ENCODE measurements around the gene SACM1L. TPM values are rescaled to one million over a fixed set of nuclear protein-coding genes. Genes with fewer than 3 reads are reported as not detected.
"Not testable (repeated sequence)": the region's sequence is repeated elsewhere in the genome, so short reads cannot be mapped to it uniquely, and the experiment has no call there.

The SACM1L gene
- total and polyA plus RNA-seq, 4 donors: 50.3 to 77.6 (median 57.8) TPM

DNA sequence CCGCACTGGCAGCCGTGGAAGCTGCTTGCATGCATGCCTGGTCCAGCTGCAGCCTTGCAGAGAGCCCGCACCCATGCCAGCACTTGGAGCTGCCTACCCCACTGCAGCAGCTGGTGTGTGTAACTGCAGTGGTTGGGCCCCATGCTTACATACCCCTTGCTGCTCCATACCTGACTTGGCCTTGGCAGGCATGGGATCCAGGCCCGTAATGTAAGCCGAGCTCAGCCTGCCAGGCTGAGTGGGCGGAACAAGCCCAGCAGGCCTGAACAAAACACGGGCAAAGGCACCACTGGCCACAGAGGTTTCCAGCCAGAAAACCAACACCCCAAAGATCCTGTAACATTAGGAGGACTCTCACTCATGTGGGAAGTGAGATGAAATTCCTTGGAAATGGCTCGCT lies 58.9 kb downstream of the SACM1L start:
- 88% methylated on average over 5 of the region's 8 CpGs for WGBS (ENCODE audit: insufficient coverage)
- Histone ChIP-seq H3K4me3 (ENCODE audit: low read depth, low read length) (no peak overlapping the region), H3K27ac (ENCODE audit: low read depth, low read length) (no peak overlapping the region), H3K4me1 (ENCODE audit: control insufficient read depth, insufficient read depth, low read length) (peaks cover 7% of the 10 kb centered on the region), H3K9me3 (ENCODE audit: control insufficient read depth, insufficient read depth, low read length) (no peaks in the 10 kb centered on the region), H3K27me3 (ENCODE audit: control insufficient read depth, insufficient read depth, low read length) (no peaks in the 10 kb centered on the region), H3K36me3 (ENCODE audit: control insufficient read depth, insufficient read depth, low read length) (peaks cover 28% of the 10 kb centered on the region)
- DNase-seq (ENCODE audit: low read depth in 4 of 6, low spot score in 6 of 6): no peak

DNA sequence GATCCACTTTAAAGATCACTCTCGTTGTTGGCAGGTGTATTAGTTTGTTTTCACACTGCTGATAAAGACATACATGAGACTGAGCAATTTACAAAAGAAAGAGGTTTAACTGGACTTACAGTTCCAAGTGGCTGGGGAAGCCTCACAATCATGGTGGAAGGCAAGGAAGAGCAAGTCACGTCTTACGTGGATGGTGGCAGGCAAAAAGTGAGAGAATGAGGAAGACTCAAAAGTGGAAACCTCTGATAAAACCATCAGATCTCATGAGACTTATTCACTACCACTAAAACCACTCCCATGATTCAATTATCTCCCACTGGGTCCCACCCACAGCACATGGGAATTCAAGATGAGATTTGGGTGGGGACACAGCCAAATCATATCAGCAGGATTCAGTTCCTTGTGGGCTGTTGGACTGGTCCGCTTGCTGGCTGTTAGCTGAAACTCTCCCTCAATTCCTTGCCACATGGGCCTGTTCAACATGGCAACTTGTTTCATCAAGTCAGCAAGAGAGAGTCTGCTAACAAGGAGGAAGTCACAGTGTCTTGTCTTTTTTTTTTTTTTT lies 59.9 kb downstream of the SACM1L start:
- no CpG with 5 or more reads among the region's 4 CpGs for WGBS (ENCODE audit: insufficient coverage)
- H3K4me3 ChIP-seq (ENCODE audit: low read depth, low read length); H3K27me3 ChIP-seq (ENCODE audit: control insufficient read depth, insufficient read depth, low read length); DNase-seq (ENCODE audit: low read depth in 4 of 6, low spot score in 6 of 6); H3K4me1 ChIP-seq (ENCODE audit: control insufficient read depth, insufficient read depth, low read length); H3K27ac ChIP-seq (ENCODE audit: low read depth, low read length); H3K9me3 ChIP-seq (ENCODE audit: control insufficient read depth, insufficient read depth, low read length): not testable (repeated sequence)
- peaks cover 28% of the 10 kb centered on the region for H3K36me3 ChIP-seq (ENCODE audit: control insufficient read depth, insufficient read depth, low read length)

DNA sequence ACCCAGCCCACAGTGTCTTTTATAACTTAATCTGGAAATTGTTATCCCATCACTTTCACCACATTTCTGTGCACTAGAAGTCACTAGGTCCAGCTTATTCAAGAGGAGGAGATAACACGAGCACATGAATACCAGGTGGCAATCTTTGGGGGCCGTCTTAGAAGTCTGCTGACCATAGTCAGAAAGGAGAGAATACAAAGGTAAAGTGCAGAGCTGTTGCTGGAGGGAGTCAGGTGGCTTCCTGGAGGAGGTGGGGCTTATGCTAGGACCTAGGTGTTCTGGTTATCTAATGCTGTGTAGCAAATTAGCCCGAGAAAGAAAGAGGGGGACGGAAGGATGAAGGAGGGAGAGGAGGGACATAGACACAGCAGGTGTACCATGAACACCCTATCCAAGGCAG lies 60.7 kb downstream of the SACM1L start:
- 80% methylated on average over 2 of the region's 4 CpGs for WGBS (ENCODE audit: insufficient coverage)
- no peak for DNase-seq (ENCODE audit: low read depth in 4 of 6, low spot score in 6 of 6)
- peaks cover 7% of the 10 kb centered on the region for H3K4me1 ChIP-seq (ENCODE audit: control insufficient read depth, insufficient read depth, low read length)
- no peaks in the 10 kb centered on the region for H3K9me3 ChIP-seq (ENCODE audit: control insufficient read depth, insufficient read depth, low read length)
- no peaks in the 10 kb centered on the region for H3K27me3 ChIP-seq (ENCODE audit: control insufficient read depth, insufficient read depth, low read length)
- H3K4me3 ChIP-seq (ENCODE audit: low read depth, low read length): no peak overlapping the region
- H3K36me3 ChIP-seq (ENCODE audit: control insufficient read depth, insufficient read depth, low read length): peaks cover 28% of the 10 kb centered on the region
- no peak overlapping the region for H3K27ac ChIP-seq (ENCODE audit: low read depth, low read length)

DNA sequence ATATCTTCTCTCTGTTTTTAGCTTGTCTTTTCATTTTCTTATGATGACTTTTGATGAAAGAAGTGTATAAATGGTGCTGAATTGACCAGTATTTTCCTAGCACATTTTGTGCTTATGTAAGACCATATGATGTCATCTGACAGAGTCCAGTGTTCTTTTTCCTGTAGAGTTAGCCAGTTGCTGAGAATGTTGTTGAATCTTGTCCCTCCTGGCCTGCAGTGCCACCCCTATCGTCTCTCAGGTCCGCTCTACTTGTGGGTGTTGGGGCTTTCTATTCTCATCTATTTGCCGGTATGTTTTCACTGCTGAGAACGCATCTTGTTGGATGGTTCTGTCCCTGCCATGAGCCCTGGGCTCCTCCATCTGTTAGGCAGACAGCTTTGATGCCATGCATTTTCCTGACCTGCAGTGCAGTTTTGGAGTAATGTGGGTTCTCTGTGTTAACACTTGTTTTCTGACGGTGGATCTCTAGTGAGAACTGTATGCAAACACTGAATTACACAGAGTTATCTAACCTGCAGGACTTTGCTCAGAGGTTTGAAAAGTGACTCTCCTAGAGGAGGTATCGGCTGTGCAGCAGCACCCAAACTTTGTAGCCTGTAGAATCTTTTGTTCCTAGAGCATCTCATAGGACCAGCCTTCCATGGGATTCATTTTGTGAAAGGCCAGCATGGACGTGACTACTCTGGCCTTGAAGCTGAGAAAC lies 62.5 kb downstream of the SACM1L start:
- Histone ChIP-seq H3K27me3 (ENCODE audit: control insufficient read depth, insufficient read depth, low read length) (no peaks in the 10 kb centered on the region), H3K4me3 (ENCODE audit: low read depth, low read length) (no peak overlapping the region), H3K27ac (ENCODE audit: low read depth, low read length) (no peak overlapping the region), H3K36me3 (ENCODE audit: control insufficient read depth, insufficient read depth, low read length) (peaks cover 19% of the 10 kb centered on the region), H3K4me1 (ENCODE audit: control insufficient read depth, insufficient read depth, low read length) (no peaks in the 10 kb centered on the region), H3K9me3 (ENCODE audit: control insufficient read depth, insufficient read depth, low read length) (no peaks in the 10 kb centered on the region)
- no peak for DNase-seq (ENCODE audit: low read depth in 4 of 6, low spot score in 6 of 6)
- WGBS (ENCODE audit: insufficient coverage): 94% methylated on average over 3 of the region's 7 CpGs

DNA sequence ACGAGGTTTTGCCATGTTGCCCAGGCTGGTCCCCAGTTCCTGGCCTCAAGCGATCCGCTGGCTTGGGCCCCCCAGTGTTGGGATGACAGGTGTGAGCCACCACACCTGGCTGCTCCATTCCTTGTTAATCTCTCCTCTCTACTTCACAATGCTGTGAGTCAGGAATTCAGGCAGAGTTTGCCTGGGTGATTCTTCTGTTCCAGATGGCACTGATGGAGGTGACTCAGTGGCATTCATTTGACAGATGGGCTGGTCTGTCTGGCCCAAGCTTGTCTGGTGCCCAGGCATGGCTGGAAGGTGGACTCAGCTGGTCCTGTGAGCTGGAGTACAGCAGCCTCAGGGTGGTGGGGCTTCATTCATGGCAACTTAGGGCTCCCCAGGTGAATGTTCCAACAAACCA lies 63.9 kb downstream of the SACM1L start:
- Histone ChIP-seq H3K4me3 (ENCODE audit: low read depth, low read length) (no peak overlapping the region), H3K36me3 (ENCODE audit: control insufficient read depth, insufficient read depth, low read length) (peaks cover 5% of the 10 kb centered on the region), H3K9me3 (ENCODE audit: control insufficient read depth, insufficient read depth, low read length) (no peaks in the 10 kb centered on the region), H3K27ac (ENCODE audit: low read depth, low read length) (no peak overlapping the region), H3K27me3 (ENCODE audit: control insufficient read depth, insufficient read depth, low read length) (no peaks in the 10 kb centered on the region), H3K4me1 (ENCODE audit: control insufficient read depth, insufficient read depth, low read length) (no peaks in the 10 kb centered on the region)
- no CpG with 5 or more reads among the region's 3 CpGs for WGBS (ENCODE audit: insufficient coverage)
- DNase-seq (ENCODE audit: low read depth in 4 of 6, low spot score in 6 of 6): no peak

DNA sequence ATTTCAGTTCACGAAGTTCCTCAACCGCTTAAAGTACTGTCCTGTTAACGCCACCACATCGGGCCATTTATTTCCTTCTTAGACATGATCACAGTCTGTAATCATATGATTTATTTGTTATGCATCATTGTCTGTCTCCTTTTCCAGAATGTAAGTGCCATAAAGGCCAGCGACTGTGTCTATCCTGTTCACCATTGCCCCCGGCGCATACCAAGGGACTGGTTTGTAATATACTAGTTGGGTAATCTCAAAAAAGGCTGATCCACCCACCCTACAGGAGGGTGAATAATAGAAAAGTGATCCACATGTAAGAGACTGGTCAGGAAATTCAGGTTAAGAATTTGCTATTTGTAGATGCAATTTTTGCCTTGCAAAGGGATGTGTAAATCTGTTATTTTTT lies 65.3 kb downstream of the SACM1L start:
- no peaks in the 10 kb centered on the region for H3K4me1 ChIP-seq (ENCODE audit: control insufficient read depth, insufficient read depth, low read length)
- H3K9me3 ChIP-seq (ENCODE audit: control insufficient read depth, insufficient read depth, low read length): no peaks in the 10 kb centered on the region
- H3K36me3 ChIP-seq (ENCODE audit: control insufficient read depth, insufficient read depth, low read length): peaks cover 4% of the 10 kb centered on the region
- WGBS (ENCODE audit: insufficient coverage): 100% methylated on average over 1 of the region's 7 CpGs
- H3K27ac ChIP-seq (ENCODE audit: low read depth, low read length): no peak overlapping the region
- no peak overlapping the region for H3K4me3 ChIP-seq (ENCODE audit: low read depth, low read length)
- no peaks in the 10 kb centered on the region for H3K27me3 ChIP-seq (ENCODE audit: control insufficient read depth, insufficient read depth, low read length)
- no peak for DNase-seq (ENCODE audit: low read depth in 4 of 6, low spot score in 6 of 6)

DNA sequence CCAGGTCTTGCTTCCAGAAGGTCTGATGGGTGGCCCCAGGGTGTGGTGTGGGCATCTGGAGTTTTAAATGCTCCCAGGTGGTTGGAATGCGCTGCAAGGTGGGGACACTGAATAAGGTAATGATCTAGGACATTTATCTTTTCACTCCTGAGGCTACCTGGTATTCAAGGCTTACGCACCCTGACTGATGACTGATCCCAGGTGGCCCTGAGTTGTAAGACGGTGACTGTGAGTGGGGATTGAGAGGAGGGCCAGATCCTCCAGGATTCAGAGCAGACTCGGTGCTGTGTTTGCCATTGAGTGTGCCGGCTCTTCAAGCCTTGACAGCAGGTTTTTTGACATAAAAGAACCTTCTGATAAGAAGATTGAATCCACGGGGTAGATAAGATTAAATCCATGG lies 66.9 kb downstream of the SACM1L start:
- 89% methylated on average over 6 of the region's 6 CpGs for WGBS (ENCODE audit: insufficient coverage)
- no peak overlapping the region for H3K27ac ChIP-seq (ENCODE audit: low read depth, low read length)
- H3K27me3 ChIP-seq (ENCODE audit: control insufficient read depth, insufficient read depth, low read length): no peaks in the 10 kb centered on the region
- H3K36me3 ChIP-seq (ENCODE audit: control insufficient read depth, insufficient read depth, low read length): peaks cover 4% of the 10 kb centered on the region
- DNase-seq (ENCODE audit: low read depth in 4 of 6, low spot score in 6 of 6): no peak
- H3K9me3 ChIP-seq (ENCODE audit: control insufficient read depth, insufficient read depth, low read length): no peaks in the 10 kb centered on the region
- no peaks in the 10 kb centered on the region for H3K4me1 ChIP-seq (ENCODE audit: control insufficient read depth, insufficient read depth, low read length)
- H3K4me3 ChIP-seq (ENCODE audit: low read depth, low read length): no peak overlapping the region

DNA sequence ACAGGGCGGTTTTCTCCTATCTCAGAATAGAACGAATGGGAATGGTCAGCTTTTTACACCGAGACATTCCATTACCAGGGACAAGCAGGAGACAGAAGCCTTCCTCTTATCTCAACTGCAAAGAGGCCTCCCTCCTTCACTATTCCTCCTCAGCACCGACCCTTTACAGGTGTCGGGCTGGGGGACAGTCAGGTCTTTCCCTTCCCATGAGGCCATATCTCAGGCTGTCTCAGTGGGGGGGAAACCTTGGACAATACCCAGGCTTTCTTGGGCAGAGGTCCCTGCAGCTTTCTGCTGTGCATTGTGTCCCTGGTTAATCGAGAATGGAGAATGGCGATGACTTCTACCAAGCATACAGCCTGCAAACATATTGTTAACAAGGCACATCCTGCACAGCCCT lies 67.9 kb downstream of the SACM1L start:
- H3K9me3 ChIP-seq (ENCODE audit: control insufficient read depth, insufficient read depth, low read length); H3K4me1 ChIP-seq (ENCODE audit: control insufficient read depth, insufficient read depth, low read length); H3K27me3 ChIP-seq (ENCODE audit: control insufficient read depth, insufficient read depth, low read length); H3K27ac ChIP-seq (ENCODE audit: low read depth, low read length); H3K36me3 ChIP-seq (ENCODE audit: control insufficient read depth, insufficient read depth, low read length); DNase-seq (ENCODE audit: low read depth in 4 of 6, low spot score in 6 of 6); H3K4me3 ChIP-seq (ENCODE audit: low read depth, low read length): not testable (repeated sequence)
- WGBS (ENCODE audit: insufficient coverage): 68% methylated on average over 2 of the region's 7 CpGs

DNA sequence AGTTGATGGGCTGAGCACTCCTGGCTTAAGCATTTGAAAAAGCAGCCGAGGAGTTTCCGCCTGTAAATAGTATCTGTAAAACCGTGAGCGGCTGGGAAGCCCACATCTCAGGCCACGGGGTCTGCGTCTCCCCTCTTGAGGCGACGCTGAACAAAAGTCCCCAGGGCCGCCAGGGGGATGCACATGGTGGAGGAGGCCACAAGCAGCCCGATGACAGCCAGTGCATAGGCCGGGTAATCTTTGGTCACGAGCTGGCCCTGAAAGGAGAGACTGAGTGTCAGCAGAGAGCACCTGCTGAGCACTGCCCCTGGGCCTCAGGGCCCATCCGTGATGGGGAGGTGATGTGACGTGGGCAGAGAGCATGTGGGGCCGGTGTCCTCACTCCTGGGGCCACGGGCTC lies 69.7 kb downstream of the SACM1L start:
- Histone ChIP-seq H3K9me3 (ENCODE audit: control insufficient read depth, insufficient read depth, low read length) (no peaks in the 10 kb centered on the region), H3K36me3 (ENCODE audit: control insufficient read depth, insufficient read depth, low read length) (no peaks in the 10 kb centered on the region), H3K4me1 (ENCODE audit: control insufficient read depth, insufficient read depth, low read length) (no peaks in the 10 kb centered on the region), H3K4me3 (ENCODE audit: low read depth, low read length) (no peak overlapping the region), H3K27me3 (ENCODE audit: control insufficient read depth, insufficient read depth, low read length) (no peaks in the 10 kb centered on the region), H3K27ac (ENCODE audit: low read depth, low read length) (no peak overlapping the region)
- 83% methylated on average over 14 of the region's 16 CpGs for WGBS (ENCODE audit: insufficient coverage)
- DNase-seq (ENCODE audit: low read depth in 4 of 6, low spot score in 6 of 6): no peak

DNA sequence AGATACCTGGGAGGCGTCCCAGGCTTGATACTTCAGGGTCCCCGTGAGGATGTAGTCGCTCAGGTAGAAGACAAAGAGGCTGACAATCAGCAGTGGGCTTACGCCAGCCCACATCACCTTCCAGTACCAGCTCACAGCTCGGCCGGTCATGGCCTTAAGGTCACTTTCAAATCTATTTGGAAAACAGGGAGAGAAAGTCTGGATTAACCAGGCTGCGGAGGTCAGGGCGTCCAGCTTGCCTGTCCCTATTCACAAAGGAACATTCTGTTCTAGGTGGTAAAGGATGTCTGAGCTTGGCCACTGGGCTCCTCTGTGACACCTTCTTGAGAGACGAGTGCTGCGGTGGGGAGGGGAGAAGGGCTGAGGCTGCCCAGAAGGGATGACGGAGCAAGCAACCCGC lies 70.7 kb downstream of the SACM1L start:
- 87% methylated on average over 7 of the region's 12 CpGs for WGBS (ENCODE audit: insufficient coverage)
- no peaks in the 10 kb centered on the region for H3K27me3 ChIP-seq (ENCODE audit: control insufficient read depth, insufficient read depth, low read length)
- no peaks in the 10 kb centered on the region for H3K4me1 ChIP-seq (ENCODE audit: control insufficient read depth, insufficient read depth, low read length)
- H3K36me3 ChIP-seq (ENCODE audit: control insufficient read depth, insufficient read depth, low read length): no peaks in the 10 kb centered on the region
- H3K9me3 ChIP-seq (ENCODE audit: control insufficient read depth, insufficient read depth, low read length): no peaks in the 10 kb centered on the region
- H3K4me3 ChIP-seq (ENCODE audit: low read depth, low read length): no peak overlapping the region
- H3K27ac ChIP-seq (ENCODE audit: low read depth, low read length): no peak overlapping the region
- no peak for DNase-seq (ENCODE audit: low read depth in 4 of 6, low spot score in 6 of 6)
